NCI-H1105 (cell line): Measurements from ENCODE around the gene RHBDD1.

Source experiments
- DNase-seq: peaks from one replicate; lab custom pipeline; 2025; lab: John Stamatoyannopoulos, UW

RHBDD1 gene

GRCh38 chr2:226916669-226917068 lies 80.8 kb downstream of the RHBDD1 start:
- DNase-seq, result no peak

DNA sequence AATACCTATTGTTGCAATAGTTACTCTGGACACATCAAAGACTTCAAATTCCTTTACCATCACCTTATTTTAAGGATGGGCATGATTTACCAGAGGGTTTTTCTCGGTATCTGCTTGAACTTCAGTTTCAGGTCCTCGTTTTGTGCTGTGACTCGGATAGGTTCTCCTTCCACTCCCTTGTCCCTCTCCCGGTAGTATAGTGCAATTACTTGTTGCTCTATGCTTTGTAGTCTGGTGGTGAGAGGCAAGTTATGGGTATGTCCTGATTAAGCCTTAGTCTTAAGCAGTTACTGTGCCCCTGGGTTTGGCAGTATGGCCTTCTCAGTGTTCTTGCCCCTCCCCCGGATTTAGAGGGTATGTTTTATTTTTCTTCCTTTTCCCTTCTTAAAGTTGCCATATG lies 96.6 kb downstream of the RHBDD1 start:
- DNase-seq, result no peak

DNA sequence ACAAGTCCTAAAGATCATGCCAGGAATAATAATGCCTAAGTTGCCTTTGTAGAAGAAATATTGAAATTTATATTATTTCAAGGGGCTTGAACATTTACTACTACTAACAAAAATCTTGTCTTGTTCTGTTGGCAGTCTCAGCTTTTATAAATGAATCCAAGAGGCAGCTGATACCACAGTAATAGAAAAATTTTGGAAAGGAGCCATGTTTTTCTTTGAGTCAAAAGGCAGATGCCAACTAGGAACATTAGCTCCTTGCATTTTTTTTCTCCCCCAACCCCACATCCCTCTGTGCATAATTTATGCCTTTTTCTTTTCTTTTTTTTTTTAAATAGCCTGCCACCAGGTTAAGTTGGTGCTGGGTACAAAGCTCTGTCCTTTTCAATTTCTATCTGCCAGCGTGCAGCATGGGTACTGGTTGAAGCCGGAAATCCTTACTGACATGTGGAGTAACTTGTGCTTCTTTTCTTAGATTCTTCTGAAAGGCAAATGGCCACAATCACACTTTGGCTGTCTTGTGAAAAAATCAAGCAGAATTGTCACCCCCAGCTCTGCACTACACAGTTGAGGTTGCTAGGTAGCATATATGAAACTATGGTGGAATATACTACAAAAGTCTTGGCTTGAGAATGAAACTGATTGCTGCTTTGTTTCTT lies 98.8 kb downstream of the RHBDD1 start:
- peak; percentile 56 for DNase-seq

- no peak for DNase-seq
Observed at GRCh38 chr2:226943862-226944620, 108.2 kb downstream of the RHBDD1 start.

GRCh38 chr2:226953206-226953605 lies 117.4 kb downstream of the RHBDD1 start:
- DNase-seq, result no peak

DNA sequence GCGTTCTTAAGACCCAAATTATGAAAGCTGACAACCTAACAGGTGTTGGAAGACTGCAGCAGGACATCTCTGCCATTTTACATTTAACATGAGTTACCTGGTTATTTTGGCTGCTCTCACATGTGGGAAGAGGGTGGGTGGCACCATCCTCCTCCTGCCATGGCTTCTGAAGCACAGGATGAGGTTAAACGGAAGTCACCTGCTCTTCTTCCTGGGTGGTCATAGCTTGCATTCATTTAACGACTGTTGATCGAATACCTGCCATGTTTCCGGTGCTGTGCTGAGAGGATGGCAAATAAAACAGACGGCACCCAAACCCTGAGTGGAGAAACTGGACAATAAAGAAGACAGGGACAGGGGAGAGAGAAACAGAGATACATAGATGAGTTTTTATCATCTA lies 118.0 kb downstream of the RHBDD1 start:
- DNase-seq, result no peak

DNA sequence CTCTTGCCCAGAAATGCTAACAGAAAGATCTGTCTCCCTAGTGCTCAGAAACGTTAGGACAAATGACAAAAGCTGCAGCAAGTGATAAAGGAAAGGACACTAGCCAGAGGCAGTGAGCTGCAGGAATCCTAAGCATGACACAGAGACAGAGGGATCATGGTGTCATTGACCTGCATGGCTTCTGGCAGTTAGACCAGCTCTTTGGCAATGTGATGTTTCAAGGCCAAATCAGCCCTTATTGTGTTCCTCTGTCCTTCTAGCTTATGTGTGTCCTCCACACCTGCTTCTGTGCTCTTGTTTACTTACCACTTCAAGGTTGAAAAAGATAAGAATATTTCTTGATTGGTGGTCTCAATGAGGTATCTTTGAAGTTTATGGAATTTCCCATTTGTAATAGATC lies 120.8 kb downstream of the RHBDD1 start:
- no peak for DNase-seq

- no peak for DNase-seq
Observed at GRCh38 chr2:226959418-226959817, 123.6 kb downstream of the RHBDD1 start.

GRCh38 chr2:226962176-226962773 lies 126.4 kb downstream of the RHBDD1 start:
- DNase-seq, result no peak

GRCh38 chr2:226963528-226963927 lies 127.7 kb downstream of the RHBDD1 start:
- no peak for DNase-seq

DNA sequence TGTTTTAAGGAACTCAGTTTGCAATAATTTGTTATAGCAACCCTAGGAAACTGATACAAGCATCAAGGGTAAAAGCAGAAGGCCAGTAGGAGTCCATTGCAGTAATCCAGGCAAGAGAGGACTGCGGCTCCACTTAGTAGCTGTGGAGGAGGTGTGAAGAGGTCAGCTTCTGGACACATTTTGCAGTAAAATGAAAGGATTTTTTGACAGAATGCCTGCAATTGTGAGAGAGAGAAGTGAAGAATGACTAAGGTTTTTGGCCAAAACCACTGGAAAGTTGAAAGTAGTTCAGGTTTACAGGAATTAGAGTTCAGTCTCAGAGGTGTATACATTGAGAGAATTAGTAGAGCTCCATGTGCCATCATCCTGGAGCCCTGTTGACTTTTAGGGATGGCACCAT lies 129.5 kb downstream of the RHBDD1 start:
- no peak for DNase-seq

- no peak for DNase-seq
Observed at GRCh38 chr2:226969417-226970080, 133.7 kb downstream of the RHBDD1 start.

GRCh38 chr2:226970362-226970761 lies 134.5 kb downstream of the RHBDD1 start:
- DNase-seq, result no peak

DNA sequence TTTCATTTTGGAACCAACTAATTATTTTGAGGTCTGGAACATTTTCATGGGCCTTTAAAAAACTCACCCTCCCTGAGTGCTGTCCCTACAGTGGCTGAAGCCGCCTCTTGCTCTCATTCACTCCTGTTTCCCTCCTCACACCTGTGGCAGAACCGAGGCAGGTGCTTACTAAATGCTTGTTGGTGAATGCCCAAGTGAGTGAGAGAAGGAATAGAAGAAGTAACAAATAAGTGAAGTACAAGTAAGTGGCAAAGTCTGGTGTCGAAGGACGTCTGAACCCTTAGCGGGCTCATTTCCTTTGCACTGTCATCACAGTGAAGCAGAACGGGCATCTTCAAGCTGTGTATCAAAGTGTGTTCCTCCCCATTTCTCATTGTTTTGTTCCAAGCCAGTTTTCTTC lies 135.2 kb downstream of the RHBDD1 start:
- DNase-seq, result no peak

DNA sequence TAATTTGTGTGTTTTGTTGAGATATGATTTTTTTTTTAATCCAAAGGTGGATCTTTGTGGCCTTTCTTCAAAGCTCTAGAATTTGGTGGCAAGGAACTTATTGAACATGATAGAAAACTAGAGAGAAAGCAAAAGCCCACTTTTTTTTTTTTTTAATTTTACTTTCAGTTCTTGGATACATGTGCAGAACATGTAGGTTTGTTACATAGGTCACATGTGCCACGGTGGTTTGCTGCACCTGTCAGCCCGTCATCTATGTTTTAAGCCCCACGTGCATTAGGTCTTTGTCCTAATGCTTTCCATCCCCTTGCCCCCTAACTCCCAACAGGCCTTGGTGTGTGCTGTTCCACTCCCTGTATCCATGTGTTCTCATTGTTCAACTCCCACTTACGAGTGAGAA lies 135.9 kb downstream of the RHBDD1 start:
- no peak for DNase-seq

GRCh38 chr2:226973816-226974215 lies 138.0 kb downstream of the RHBDD1 start:
- no peak for DNase-seq

- peak; percentile 57 for DNase-seq
Observed at GRCh38 chr2:226977775-226978190, 141.9 kb downstream of the RHBDD1 start.

GRCh38 chr2:226978300-226978699 lies 142.4 kb downstream of the RHBDD1 start:
- DNase-seq, result no peak

DNA sequence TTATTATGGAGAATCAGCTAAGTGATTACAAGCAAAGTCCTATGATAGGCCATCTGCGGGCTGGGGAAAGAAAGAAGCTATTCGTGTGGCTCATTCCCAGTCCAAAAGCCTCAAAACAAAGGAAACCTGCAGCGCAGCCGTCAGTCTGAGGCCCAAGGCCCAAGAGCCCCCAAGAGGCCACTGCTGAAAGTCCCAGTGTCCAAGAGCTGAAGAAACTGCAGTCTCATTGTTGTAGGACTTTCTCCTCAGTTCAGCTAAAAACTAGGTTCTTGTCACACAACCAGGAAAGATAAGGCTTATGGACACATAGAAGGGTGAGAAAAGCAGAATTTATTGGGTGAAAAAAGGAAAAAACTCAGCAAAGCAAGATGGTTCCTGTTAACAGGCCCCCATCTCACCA lies 143.2 kb downstream of the RHBDD1 start:
- no peak for DNase-seq

- no peak for DNase-seq
Observed at GRCh38 chr2:226981791-226982326, 146.0 kb downstream of the RHBDD1 start.

GRCh38 chr2:226983895-226984749 lies 148.3 kb downstream of the RHBDD1 start:
- no peak for DNase-seq
